Fibroblast of pulmonary artery (primary cell): ENCODE data around the gene TSPAN6.
A peak's percentile ranks its signal among the peaks of the same experiment; 100 is the strongest.

Experiments used
- DNase-seq: peaks from one replicate; pipeline ENCODE4 v3.0.0-alpha.2; 2010; ENCODE audit warnings: low read depth
- H3K4me3 ChIP-seq: replicated peaks from 2 replicates; pipeline ENCODE4 v1.5.1; 2011; ENCODE audit warnings: low read depth, mild to moderate bottlenecking, control low read depth, low read length, moderate library complexity
- TF ChIP-seq, protein P1 (sequence below): IDR thresholded peaks from 2 replicates; pipeline ENCODE4 v1.5.1; 2011; ENCODE audit warnings: mild to moderate bottlenecking, control low read depth, low read length, inconsistent platforms; ENCODE audit errors: missing control alignments

The TSPAN6 gene

DNA sequence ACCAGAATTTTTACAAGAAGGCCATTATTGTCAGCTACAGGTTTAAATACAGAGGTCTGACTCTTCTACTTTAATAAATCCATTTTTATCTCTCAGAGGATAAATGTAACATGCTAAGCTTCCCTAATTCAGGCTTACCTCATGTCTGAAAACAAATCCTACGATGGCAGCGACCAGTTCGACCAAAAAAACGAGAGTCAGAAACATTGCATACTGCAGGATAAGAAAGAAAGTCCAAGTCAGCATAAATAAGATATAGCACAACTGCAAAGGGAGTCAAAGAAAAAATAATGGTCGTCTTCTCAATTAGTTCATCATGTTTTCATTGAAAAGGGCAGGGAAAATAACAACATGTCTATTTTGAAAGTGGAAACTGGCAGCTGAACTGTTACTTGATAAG is 1.6 kb downstream of the TSPAN6 start:
- DNase-seq, result no peak
- peak overlapping the region; percentile 64 for H3K4me3 ChIP-seq
- TF ChIP-seq, protein P1, sequence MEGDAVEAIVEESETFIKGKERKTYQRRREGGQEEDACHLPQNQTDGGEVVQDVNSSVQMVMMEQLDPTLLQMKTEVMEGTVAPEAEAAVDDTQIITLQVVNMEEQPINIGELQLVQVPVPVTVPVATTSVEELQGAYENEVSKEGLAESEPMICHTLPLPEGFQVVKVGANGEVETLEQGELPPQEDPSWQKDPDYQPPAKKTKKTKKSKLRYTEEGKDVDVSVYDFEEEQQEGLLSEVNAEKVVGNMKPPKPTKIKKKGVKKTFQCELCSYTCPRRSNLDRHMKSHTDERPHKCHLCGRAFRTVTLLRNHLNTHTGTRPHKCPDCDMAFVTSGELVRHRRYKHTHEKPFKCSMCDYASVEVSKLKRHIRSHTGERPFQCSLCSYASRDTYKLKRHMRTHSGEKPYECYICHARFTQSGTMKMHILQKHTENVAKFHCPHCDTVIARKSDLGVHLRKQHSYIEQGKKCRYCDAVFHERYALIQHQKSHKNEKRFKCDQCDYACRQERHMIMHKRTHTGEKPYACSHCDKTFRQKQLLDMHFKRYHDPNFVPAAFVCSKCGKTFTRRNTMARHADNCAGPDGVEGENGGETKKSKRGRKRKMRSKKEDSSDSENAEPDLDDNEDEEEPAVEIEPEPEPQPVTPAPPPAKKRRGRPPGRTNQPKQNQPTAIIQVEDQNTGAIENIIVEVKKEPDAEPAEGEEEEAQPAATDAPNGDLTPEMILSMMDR, result no peak

DNA sequence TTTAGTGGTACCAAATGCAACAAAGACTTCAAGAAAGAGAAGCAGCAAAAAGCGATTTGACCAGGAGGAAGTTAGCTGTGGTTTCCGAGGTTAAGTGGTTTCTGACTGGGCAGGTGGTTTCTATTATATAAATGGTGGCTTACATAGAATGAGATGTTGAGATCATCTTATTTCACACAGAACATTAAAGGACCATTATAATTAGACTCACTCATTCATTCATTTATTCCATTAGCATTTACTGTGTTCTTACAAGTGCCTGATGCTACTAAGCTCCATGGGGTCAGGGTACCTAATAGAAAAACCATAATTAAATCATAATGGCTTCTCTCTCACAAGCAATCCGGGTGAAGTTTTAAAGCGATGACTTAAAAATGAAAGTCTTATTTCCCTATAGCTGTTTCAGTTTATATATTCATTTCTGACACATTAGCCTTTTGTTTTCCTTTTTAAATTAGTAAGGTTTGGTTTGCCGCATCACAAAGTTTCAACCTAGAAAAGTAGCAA is 10.6 kb downstream of the TSPAN6 start:
- TF ChIP-seq, protein P1, result no peak
- DNase-seq, result no peak
- no peak overlapping the region for H3K4me3 ChIP-seq

DNA sequence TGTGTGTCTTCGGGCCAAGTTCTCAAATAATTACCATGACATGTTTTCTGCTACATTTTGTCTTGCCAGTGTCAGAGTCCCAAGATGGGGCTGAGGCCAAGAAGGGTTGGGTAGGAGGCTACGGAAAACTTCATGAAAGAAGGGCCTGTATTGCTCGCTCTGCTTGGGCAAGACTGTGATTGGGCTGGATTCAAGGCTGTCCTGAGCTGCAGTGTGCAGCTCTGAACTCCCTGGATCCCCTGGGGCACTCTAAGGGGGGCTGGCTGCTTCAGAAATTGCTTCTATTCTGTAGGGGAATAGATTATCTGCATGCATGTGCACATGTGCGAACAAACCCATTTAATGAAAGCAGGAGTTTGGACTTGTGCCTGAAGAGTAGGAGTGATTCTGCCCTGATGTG is 13.6 kb downstream of the TSPAN6 start:
- no peak for DNase-seq
- no peak overlapping the region for H3K4me3 ChIP-seq
- TF ChIP-seq, protein P1, result no peak

DNA sequence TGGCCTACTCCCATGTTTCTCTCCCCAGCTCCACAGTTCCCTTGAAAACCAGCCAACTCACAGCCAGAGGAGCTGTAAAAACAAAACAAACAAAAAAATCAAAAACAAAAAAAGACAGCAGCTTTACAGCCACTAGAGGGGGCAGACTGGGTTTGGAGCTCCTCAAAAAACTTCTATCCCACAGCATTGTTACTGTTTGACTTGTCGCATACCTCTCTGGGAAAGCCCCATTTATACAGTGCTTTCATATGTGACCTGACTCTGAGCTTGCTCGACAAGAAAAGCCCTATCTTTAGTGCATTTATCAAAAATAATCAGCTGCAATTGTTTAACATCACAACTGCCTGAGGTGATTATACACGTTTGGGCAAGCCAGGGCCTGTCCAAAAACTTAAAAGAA is 21.6 kb downstream of the TSPAN6 start:
- H3K4me3 ChIP-seq, result no peak overlapping the region
- TF ChIP-seq, protein P1, result peak; percentile 63
- DNase-seq, result peak; percentile 78

DNA sequence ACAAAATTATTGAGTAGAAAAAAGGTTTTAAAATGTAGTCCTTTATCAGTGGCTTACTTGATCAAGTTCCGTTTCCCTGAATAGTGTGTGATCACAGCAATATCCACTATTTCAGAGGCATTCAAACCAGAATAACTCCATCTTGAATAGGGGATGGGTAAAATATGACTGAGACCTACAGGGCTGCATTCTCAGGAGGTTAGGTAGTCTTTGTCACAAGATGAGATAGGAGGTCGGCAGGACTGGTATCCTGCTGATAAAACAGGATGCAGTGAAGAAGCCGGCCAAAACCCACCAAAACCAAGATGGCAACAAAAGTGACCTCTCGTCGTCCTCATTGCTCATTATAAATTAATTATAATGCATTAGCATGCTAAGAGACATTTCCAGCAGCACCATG is 24.7 kb downstream of the TSPAN6 start:
- H3K4me3 ChIP-seq, result no peak overlapping the region
- TF ChIP-seq, protein P1, result no peak
- DNase-seq, result no peak

DNA sequence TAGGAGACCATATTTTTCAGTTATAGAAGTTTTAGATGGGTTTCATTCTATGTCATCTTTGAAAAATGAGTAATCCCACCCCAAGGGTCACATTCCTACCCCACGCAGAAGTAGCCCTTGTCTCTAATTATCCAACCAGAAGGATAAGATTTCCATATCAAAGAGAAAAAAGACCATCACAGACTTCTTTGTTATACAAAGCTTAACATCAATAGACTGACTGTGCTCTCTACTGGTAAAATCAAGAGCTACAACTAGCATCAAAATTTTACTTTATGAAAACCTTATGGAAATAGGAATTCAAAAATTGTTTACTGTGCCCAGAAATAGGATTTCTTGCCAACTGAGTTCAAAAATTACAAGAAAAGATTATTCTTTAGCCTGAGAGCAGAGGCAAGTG is 27.0 kb downstream of the TSPAN6 start:
- H3K4me3 ChIP-seq, result no peak overlapping the region
- DNase-seq, result peak; percentile 3
- TF ChIP-seq, protein P1, result no peak

DNA sequence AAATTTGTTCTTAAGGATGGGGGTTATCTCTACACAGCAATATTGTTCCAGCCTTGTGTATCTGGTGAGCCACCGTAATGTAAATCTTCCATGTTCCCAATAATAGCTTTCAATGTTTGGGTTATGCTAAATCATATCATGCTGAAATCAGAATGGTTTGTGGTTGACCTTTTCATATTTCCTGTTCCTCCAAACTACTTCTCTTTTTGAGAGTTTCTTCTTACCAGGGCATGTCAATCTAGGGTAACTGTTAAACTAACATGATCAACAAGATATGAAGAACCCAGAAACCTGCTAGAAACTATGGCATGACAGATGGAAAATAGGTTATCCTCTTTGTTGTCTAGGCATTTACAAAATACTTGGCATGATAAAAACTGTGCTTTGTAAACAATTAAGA is 29.9 kb downstream of the TSPAN6 start:
- H3K4me3 ChIP-seq, result no peak overlapping the region
- DNase-seq, result no peak
- TF ChIP-seq, protein P1, result no peak
